Mesendoderm (in vitro differentiated cells): ENCODE measurements around the gene TWIST1.

Experiments used
- DNase-seq: peaks from one replicate; pipeline ENCODE4 v3.0.0; 2013
- H2AK5ac ChIP-seq: 2 replicates; pipeline ENCODE4 v1.6.1; 2013; ENCODE audit warnings: low read length, inconsistent platforms
- H2BK120ac ChIP-seq: 2 replicates; pipeline ENCODE4 v1.6.1; 2013; ENCODE audit warnings: low read depth, mild to moderate bottlenecking, low read length, moderate library complexity, mixed read lengths
- H2BK15ac ChIP-seq: replicated peaks from 2 replicates; pipeline ENCODE4 v1.6.1; 2013; ENCODE audit warnings: low read depth, mild to moderate bottlenecking, moderate library complexity
- H2BK5ac ChIP-seq: 2 replicates; pipeline ENCODE4 v1.6.1; 2013; ENCODE audit warnings: low read length, inconsistent platforms
- H3K18ac ChIP-seq: 2 replicates; pipeline ENCODE4 v1.6.1; 2013; ENCODE audit warnings: mild to moderate bottlenecking, low read length, mixed read lengths
- H3K23ac ChIP-seq: one replicate; pipeline ENCODE4 v1.6.1; 2013; ENCODE audit warnings: low read length
- H3K27ac ChIP-seq: 2 replicates; pipeline ENCODE4 v1.5.1; 2013; ENCODE audit warnings: low read depth, mild to moderate bottlenecking, inconsistent platforms, low read length, moderate library complexity
- H3K27me3 ChIP-seq: 2 replicates; pipeline ENCODE4 v1.6.1; 2013; ENCODE audit warnings: low read length, control low read depth, mild to moderate bottlenecking, inconsistent platforms; ENCODE audit not compliant: insufficient read depth, poor library complexity
- H3K36me3 ChIP-seq: 2 replicates; pipeline ENCODE4 v1.6.1; 2013; ENCODE audit warnings: low read length, inconsistent platforms; ENCODE audit not compliant: control insufficient read depth, insufficient read depth
- H3K4ac ChIP-seq: one replicate; pipeline ENCODE4 v1.6.1; 2013; ENCODE audit warnings: low read depth, mild to moderate bottlenecking, low read length, moderate library complexity
- H3K4me1 ChIP-seq: 2 replicates; pipeline ENCODE4 v1.6.1; 2013; ENCODE audit warnings: low read depth, low read length, inconsistent platforms; ENCODE audit not compliant: control insufficient read depth
- H3K4me2 ChIP-seq: 2 replicates; pipeline ENCODE4 v1.6.1; 2013; ENCODE audit warnings: low read length
- H3K4me3 ChIP-seq: 2 replicates; pipeline ENCODE4 v1.5.1; 2013; ENCODE audit warnings: mild to moderate bottlenecking, low read length
- H3K56ac ChIP-seq: one replicate; pipeline ENCODE4 v1.6.1; 2013; ENCODE audit warnings: low read length
- H3K79me1 ChIP-seq: 2 replicates; pipeline ENCODE4 v1.6.1; 2013; ENCODE audit warnings: low read length, inconsistent platforms
- H3K79me2 ChIP-seq: 2 replicates; pipeline ENCODE4 v1.6.1; 2013; ENCODE audit warnings: mild to moderate bottlenecking, low read length; ENCODE audit not compliant: control insufficient read depth, insufficient read depth
- H3K9ac ChIP-seq: 2 replicates; pipeline ENCODE4 v1.6.1; 2013; ENCODE audit warnings: low read length, inconsistent platforms
- H4K5ac ChIP-seq: one replicate; pipeline ENCODE4 v1.6.1; 2013; ENCODE audit warnings: low read length
- H4K8ac ChIP-seq: one replicate; pipeline ENCODE4 v1.6.1; 2013; ENCODE audit warnings: low read depth, mild to moderate bottlenecking, control low read depth, low read length, moderate library complexity
- WGBS: extraction: QIAGEN DNeasy Blood & Tissue Kit; methylation state at CpG from one replicate; pipeline ENCODE4 v1.1.7; 2013; ENCODE audit warnings: low lambda C conversion rate, missing lambda C conversion rate; ENCODE audit not compliant: insufficient coverage; ENCODE audit errors: extremely low coverage; 5-methylcytosine and 5-hydroxymethylcytosine counted together

The TWIST1 gene

DNA sequence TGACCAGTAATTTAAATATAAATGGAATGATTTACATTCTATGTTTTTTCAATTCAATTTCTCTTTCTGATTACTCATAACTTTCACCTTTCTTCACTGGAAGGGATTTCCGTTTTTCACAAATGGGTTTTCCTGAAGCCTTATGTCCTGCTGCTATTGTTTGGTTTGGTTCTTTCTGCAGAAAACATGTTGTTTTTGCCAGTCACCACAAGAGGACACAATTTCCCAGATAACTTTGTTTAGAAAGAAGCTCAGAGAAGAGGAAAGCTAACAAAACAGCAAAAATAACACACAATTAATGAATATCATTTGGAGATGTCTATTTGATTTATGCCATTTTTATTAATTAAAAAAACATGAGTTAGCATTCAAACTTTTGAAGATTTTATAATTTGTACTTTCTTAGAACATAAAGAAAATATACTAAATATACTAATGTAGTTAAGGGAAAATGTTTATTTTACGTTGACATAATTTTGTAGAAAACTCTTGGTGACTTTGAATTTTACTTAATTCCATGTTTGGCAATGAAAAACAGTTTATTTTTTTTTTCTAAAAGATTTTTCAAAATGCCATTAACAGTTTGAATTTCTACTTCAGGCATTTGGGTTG lies 4.6 kb upstream of the TWIST1 start:
- Histone ChIP-seq H2BK120ac (no peak overlapping the region), H3K79me2 (no peaks in the 10 kb centered on the region), H3K4ac (no peak overlapping the region), H3K18ac (no peak overlapping the region), H3K79me1 (no peaks in the 10 kb centered on the region), H3K4me1 (peaks cover 4% of the 10 kb centered on the region), H3K9ac (no peak overlapping the region), H3K4me3 (no peak overlapping the region), H2BK15ac (no peak overlapping the region), H4K5ac (no peak overlapping the region), H2AK5ac (no peak overlapping the region), H4K8ac (no peak overlapping the region), H3K27ac (no peak overlapping the region), H3K23ac (no peak overlapping the region), H3K27me3 (peaks cover 26% of the 10 kb centered on the region), H3K36me3 (no peaks in the 10 kb centered on the region), H3K4me2 (no peak overlapping the region), H2BK5ac (no peak overlapping the region), H3K56ac (no peak overlapping the region)
- WGBS: 100% methylated on average over 1 of the region's 2 CpGs
- peak; percentile 71 for DNase-seq

- Histone ChIP-seq H3K27me3 (peaks cover 26% of the 10 kb centered on the region), H3K23ac (no peak overlapping the region), H3K79me1 (no peaks in the 10 kb centered on the region), H3K27ac (no peak overlapping the region), H4K5ac (no peak overlapping the region), H3K4me3 (no peak overlapping the region), H3K4me2 (no peak overlapping the region), H4K8ac (no peak overlapping the region), H3K18ac (no peak overlapping the region), H2BK120ac (no peak overlapping the region), H3K9ac (no peak overlapping the region), H2AK5ac (no peak overlapping the region), H3K56ac (no peak overlapping the region), H3K4ac (no peak overlapping the region), H3K4me1 (peaks cover 4% of the 10 kb centered on the region), H2BK5ac (no peak overlapping the region), H3K79me2 (no peaks in the 10 kb centered on the region), H3K36me3 (no peaks in the 10 kb centered on the region), H2BK15ac (no peak overlapping the region)
- WGBS: no CpG with 5 or more reads among the region's 10 CpGs
- DNase-seq: no peak
These were observed 2.5 kb upstream of the TWIST1 start for GRCh38 chr7:19119870-19120486.

DNA sequence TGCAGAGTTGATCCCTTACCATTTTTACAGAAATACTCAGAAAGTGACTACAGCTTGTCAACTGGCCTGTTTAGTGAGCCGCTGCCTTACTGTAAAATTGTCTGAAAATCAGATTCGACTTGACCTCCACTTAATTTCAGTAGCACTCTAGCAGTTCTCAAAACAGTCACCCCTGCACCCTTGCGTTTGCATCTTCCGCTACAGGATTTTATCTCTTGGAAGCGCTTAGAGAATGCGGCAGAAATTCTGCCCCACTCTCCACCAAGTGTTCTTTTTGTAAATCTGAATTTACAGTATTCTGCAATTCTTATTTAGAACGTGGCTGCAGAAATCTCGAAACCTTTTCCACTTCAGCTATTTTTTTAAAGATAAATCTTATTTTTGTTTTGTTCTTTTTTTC lies 1.9 kb upstream of the TWIST1 start:
- no peak overlapping the region for H2BK120ac ChIP-seq
- peak overlapping the region; percentile 57 for H3K56ac ChIP-seq
- H3K4me1 ChIP-seq: peaks cover 4% of the 10 kb centered on the region
- no CpG with 5 or more reads among the region's 8 CpGs for WGBS
- H2AK5ac ChIP-seq: no peak overlapping the region
- H3K27ac ChIP-seq: no peak overlapping the region
- no peaks in the 10 kb centered on the region for H3K36me3 ChIP-seq
- H3K23ac ChIP-seq: no peak overlapping the region
- H4K5ac ChIP-seq: no peak overlapping the region
- no peaks in the 10 kb centered on the region for H3K79me1 ChIP-seq
- H3K4me2 ChIP-seq: peak overlapping the region; percentile 39
- no peak overlapping the region for H3K18ac ChIP-seq
- H2BK5ac ChIP-seq: no peak overlapping the region
- H3K4ac ChIP-seq: no peak overlapping the region
- H3K27me3 ChIP-seq: peaks cover 26% of the 10 kb centered on the region
- no peak overlapping the region for H2BK15ac ChIP-seq
- no peak overlapping the region for H3K4me3 ChIP-seq
- no peak for DNase-seq
- H3K79me2 ChIP-seq: no peaks in the 10 kb centered on the region
- peak overlapping the region; percentile 18 for H3K9ac ChIP-seq
- H4K8ac ChIP-seq: no peak overlapping the region

DNA sequence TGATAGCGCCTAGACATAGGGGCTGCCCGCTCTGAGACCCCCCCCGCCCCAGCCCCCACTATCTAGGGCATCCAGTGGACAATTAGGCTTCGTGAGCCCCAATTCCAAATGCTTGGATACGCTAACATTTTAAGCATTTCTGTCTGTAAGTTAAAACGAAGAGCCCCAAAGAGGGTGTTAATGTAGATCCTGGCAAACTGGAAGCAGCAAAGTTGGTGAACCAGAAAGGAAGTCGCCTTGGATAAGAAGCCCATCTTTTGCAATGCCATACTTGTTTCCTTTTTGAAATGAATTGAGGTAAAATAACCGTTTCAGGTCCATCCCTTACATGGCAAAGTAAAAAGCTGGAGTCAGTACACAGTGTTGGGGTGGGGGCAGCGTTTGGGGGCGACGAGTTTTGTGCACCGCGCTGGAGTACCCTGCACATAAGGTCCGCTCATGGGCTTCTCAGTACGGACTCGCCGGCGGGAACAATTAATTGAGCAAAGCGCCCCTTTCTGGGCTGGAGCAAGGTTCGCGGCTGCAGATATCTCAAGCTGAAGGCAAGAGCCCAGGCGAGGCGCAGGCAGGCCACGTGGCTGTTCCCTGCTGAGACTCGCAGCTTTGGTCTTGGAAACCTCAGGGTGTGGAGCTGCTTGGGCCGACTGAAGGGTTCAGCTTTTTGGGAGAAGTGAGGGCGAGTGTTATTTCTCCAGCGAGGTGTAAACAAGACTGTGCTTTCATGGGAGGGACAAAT lies 1.4 kb upstream of the TWIST1 start:
- Histone ChIP-seq H2AK5ac (no peak overlapping the region), H3K4me1 (peaks cover 4% of the 10 kb centered on the region), H3K79me1 (no peaks in the 10 kb centered on the region), H2BK5ac (no peak overlapping the region), H3K9ac (peak overlapping the region; percentile 18), H4K5ac (no peak overlapping the region), H2BK120ac (no peak overlapping the region), H3K18ac (no peak overlapping the region), H3K4ac (no peak overlapping the region), H3K4me2 (peak overlapping the region; percentile 78), H4K8ac (no peak overlapping the region), H3K36me3 (no peaks in the 10 kb centered on the region), H3K23ac (no peak overlapping the region), H3K27me3 (peaks cover 27% of the 10 kb centered on the region), H2BK15ac (no peak overlapping the region), H3K79me2 (no peaks in the 10 kb centered on the region), H3K4me3 (no peak overlapping the region), H3K56ac (peak overlapping the region; percentile 57), H3K27ac (no peak overlapping the region)
- WGBS: no CpG with 5 or more reads among the region's 28 CpGs
- peak; percentile 72 for DNase-seq

GRCh38 chr7:19117870-19118608 lies 603 bp upstream of the TWIST1 start:
- H3K4ac ChIP-seq: no peak overlapping the region
- no peak overlapping the region for H2BK15ac ChIP-seq
- no peaks in the 10 kb centered on the region for H3K36me3 ChIP-seq
- DNase-seq: peak; percentile 35
- no peak overlapping the region for H4K5ac ChIP-seq
- no peak overlapping the region for H2BK5ac ChIP-seq
- peaks cover 29% of the 10 kb centered on the region for H3K27me3 ChIP-seq
- no peak overlapping the region for H2BK120ac ChIP-seq
- peaks cover 4% of the 10 kb centered on the region for H3K4me1 ChIP-seq
- H4K8ac ChIP-seq: no peak overlapping the region
- H2AK5ac ChIP-seq: no peak overlapping the region
- peak overlapping the region; percentile 33 for H3K18ac ChIP-seq
- WGBS: no CpG with 5 or more reads among the region's 51 CpGs
- H3K56ac ChIP-seq: peak overlapping the region; percentile 78
- peak overlapping the region; percentile 59 for H3K9ac ChIP-seq
- peak overlapping the region; percentile 78 for H3K4me2 ChIP-seq
- no peaks in the 10 kb centered on the region for H3K79me1 ChIP-seq
- H3K4me3 ChIP-seq: peak overlapping the region; percentile 44
- H3K79me2 ChIP-seq: no peaks in the 10 kb centered on the region
- no peak overlapping the region for H3K27ac ChIP-seq
- H3K23ac ChIP-seq: no peak overlapping the region
